ENCODE measurements around the gene CAB39L.

The CAB39L gene

DNA sequence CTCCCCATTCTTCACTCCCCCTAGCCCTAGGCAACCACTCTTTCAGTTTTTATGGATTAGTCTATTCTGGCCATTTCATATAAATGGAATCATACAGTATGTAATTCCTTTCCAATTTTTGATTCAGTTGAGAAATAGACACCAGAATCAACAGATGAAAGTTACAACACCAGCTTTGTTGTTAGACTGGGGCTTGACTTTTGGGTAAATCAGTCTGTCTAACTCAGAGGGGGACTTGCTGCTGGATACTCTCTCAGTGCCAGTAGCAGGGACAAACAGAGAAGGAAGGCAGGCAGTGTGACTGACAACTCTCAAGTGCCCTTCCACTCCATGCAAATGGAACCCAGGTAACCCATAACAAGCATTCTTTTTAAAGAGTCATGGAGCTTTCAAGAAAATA lies 155.4 kb downstream of the CAB39L start:
- no peak for DNase-seq (ENCODE audit: low read depth in 3 of 3)

DNA sequence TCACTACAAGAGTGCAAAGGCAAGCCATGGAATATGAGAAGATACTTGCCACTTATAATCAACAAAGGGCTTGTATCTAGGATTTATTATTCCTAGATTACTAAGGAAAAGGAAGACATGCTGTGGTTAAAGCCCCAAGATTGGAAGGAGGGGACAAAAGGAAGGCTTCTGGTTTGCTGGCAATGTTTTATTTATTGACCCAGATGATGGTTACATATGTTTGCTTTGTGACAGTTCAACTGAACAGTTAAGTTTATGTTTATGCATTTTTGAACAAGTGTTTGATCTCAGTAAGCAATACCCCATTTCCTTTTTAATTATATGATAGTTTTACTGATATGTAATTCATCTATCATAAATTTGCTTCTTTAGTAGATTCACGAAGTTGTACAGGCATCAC lies 155.9 kb downstream of the CAB39L start:
- DNase-seq (ENCODE audit: low read depth in 3 of 3), result no peak

DNA sequence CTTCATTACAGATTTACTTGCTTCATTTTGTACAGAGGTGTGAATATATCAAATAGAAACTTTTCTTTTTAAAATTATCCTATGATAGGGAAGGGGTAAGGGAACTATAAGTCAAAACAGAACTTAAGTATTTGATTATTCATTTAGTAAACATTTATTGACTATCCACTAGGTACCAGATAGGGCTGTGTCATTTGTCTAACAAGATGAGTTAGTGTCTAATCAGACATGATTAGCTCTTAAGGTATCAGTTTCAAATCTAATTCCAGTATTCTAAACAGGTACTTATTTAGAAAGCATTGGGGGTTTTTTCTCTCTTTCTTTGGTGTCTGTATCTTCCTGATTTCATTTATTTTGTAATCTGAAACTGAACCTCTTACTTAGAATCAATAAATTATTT lies 164.0 kb downstream of the CAB39L start:
- no peak for DNase-seq (ENCODE audit: low read depth in 3 of 3)

DNA sequence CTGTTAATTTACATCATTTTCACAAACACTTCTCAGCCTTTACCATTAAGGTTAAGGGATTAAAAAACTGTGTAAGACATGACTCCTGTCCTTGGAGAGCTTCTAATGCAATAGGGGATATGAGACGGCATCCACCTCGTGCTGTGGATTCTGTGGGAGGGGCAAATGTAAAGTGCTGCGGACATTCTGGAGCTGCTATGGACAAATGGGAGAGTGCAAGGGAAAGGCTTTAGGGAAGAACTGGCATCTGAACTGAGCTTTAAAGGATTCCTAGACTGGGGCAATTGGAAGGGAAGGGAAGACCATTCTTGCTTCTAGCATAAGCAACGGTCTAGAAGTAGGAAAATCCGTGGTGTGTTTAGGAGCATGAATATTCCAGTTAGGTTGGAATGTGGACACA lies 164.8 kb downstream of the CAB39L start:
- no peak for DNase-seq (ENCODE audit: low read depth in 3 of 3)

DNA sequence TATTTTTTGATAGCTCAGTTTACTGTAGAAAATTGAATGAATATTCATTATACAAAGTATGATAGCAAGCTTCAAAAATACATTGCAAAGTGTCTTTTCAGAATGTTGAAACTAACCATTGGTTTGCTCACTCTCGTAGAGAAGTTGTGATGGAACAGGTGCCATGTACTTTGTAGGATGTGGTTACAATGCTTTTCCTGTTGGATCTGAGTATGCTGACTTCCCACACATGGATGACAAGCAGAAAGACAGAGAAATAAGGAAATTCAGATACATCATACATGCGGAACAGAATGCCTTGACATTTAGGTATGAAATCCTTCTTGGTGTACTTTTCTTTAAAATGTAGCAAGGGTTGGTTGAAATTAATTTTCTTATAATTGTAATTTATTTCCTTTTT lies 165.7 kb downstream of the CAB39L start:
- no peak for DNase-seq (ENCODE audit: low read depth in 3 of 3)

DNA sequence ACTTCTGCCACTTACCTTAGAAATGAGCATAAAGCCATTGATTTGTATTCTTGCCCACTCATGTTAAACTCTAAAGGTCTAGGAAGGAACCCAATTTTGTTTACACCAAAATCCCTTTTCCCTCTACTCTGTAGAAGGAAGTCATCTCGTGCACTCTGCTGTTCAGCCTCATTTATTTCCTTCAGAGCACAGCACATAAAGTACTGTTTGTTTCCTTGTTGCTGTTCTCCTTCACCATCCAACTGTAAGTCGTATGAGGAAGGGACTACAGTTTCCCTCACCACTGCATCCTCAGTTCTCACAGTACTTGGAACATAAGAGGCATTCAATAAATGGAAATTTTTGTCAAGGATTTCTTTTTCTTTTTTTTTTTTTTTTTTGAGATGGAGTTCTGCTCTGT lies 171.6 kb downstream of the CAB39L start:
- DNase-seq (ENCODE audit: low read depth in 3 of 3), result no peak

DNA sequence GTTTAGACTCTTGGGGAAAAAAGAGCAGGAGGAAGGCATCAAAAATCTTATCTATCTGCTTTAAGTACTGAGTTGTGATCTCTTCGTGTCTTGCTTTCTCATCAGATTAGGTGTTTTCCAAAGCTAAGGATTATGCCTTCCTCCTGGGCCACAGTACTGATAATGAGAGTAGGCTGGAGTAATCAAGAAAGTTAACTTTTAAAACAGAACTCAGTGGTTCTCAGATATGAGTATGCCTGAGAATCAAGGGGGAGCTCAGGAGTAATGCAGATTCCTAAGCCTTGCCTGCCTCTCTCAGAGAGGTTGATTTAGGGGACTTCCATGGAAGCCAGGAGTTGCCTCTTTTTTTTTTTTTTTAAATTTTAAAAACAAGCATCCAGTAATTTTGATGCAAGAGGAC lies 172.6 kb downstream of the CAB39L start:
- DNase-seq (ENCODE audit: low read depth in 3 of 3), result no peak

DNA sequence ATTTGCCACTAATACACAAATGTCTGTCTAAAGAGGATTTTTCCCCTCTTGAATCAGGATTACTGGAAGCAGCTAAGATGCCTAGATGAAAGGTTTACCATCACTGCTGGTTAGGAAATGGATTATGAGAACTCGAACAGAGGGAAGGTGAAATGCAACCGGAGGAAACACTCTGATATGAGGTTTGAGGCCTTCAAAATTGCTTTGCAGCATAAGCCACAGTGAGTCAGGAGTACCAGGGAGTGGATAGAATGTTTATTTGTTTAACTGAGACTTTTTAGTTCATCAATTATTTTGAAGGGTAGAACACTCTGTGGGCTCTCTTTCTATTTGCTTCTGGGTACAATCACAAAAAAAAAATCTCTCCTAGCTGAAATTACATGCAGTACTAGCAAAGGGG lies 178.0 kb downstream of the CAB39L start:
- DNase-seq (ENCODE audit: low read depth in 3 of 3), result no peak

DNA sequence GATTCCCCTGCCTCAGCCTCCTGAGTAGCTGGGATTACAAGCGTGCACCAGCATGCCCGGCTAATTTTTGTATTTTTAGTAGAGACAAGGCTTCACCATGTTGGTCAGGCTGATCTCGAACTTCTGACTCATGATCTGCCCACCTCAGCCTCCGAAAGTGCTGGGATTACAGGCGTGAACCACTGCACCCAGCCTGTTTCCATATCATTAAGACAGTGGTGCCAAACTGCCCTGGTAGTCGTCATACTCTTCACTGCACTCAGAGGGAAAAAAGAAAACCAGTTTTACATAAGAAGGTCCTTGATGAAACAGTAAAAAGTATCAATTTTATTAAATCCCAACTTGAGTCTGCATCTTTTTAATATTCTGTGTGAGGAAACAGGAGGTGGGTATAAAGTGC lies 181.2 kb downstream of the CAB39L start:
- DNase-seq (ENCODE audit: low read depth in 3 of 3), result no peak

DNA sequence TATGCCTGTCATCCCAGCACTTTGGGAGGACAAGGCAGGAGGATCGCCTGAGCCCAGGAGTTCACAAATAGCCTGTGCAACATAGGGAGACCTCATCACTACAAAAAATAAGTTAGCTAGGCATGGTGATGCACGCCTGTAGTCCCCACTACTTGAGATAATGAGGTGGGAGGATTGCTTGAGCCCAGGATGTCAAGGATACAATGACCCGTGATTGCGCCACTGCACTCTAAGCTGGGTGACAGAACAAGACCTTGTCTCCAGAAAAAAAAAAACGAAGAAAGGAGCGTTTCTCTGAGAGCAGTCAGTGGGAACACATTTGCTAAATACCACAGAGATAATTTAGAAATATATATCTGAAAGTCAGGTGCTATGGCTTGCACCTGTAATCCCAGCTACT lies 184.3 kb downstream of the CAB39L start:
- no peak for DNase-seq (ENCODE audit: low read depth in 3 of 3)
